ENCODE measurements around the gene SNX21.

SNX21 gene

DNA sequence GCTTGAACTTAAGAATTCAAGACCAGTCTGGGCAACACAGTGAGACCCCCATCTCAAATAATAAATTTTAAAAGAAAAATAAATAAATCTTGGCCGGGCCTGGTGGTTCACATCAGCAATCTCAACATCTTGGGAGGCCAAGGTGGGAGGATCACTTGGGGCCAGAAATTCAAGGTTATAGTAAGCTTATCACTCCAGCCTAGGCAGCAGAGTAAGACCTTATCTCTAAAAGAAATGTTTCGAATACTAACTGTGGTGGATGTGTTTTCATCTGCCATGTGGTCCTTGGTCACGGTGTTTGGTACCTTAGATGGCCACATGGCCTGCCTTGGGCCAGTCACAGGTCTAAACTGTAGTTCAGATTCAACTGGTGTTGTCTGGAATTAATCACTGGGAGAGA is 15.4 kb upstream of the SNX21 start:
- Histone ChIP-seq H2BK120ac (ENCODE audit: low read depth, low read length) (no peak overlapping the region), H2BK15ac (ENCODE audit: low read depth, poor library complexity, severe bottlenecking) (no peak overlapping the region), H3K14ac (ENCODE audit: low read length in 2 of 2) (no peak overlapping the region), H3K18ac (ENCODE audit: low read depth in 1 of 2, low read length in 2 of 2) (no peak overlapping the region), H3K4me3 (ENCODE audit: insufficient read depth in 1 of 2, low read depth in 1 of 2, low read length in 2 of 2) (no peak overlapping the region), H3K23ac (ENCODE audit: low read length in 2 of 2) (no peak overlapping the region), H3K36me3 (ENCODE audit: control insufficient read depth in 1 of 2, insufficient read depth in 2 of 2, low read depth in 1 of 2, low read length in 2 of 2) (no peaks in the 10 kb centered on the region), H3K27me3 (ENCODE audit: control insufficient read depth in 1 of 2, insufficient read depth in 1 of 2, low read length in 2 of 2) (peaks cover 5 to 13% of the 10 kb centered on the region in 2 experiments), H2AK5ac (ENCODE audit: low read length, severe bottlenecking) (peak overlapping the region; percentile 90), H3K9ac (ENCODE audit: low read length) (no peak overlapping the region), H4K91ac (ENCODE audit: low read length) (no peak overlapping the region), H3K79me1 (replicated peaks; ENCODE audit: low read length, poor library complexity, severe bottlenecking) (peaks cover 14% of the 10 kb centered on the region), H3K4me2 (ENCODE audit: low read length, poor library complexity, severe bottlenecking) (no peak overlapping the region), H2AFZ (ENCODE audit: low read depth, low read length) (no peak overlapping the region), H3K4me1 (ENCODE audit: control insufficient read depth, insufficient read depth, low read depth, low read length) (peaks cover 16% of the 10 kb centered on the region), H3K4ac (ENCODE audit: low read depth in 1 of 2, low read length in 2 of 2) (no peak overlapping the region), H2BK12ac (ENCODE audit: low read length in 2 of 2) (no peak overlapping the region), H2BK5ac (ENCODE audit: low read depth, low read length, poor library complexity, severe bottlenecking) (no peak overlapping the region), H3K27ac (ENCODE audit: low read length, poor library complexity, severe bottlenecking) (peak overlapping the region; percentile 81), H3K9me3 (ENCODE audit: control insufficient read depth, low read length) (no peaks in the 10 kb centered on the region), H4K8ac (ENCODE audit: low read length) (no peak overlapping the region)
- 81% methylated on average over 3 of the region's 3 CpGs for WGBS
- no peak for DNase-seq

DNA sequence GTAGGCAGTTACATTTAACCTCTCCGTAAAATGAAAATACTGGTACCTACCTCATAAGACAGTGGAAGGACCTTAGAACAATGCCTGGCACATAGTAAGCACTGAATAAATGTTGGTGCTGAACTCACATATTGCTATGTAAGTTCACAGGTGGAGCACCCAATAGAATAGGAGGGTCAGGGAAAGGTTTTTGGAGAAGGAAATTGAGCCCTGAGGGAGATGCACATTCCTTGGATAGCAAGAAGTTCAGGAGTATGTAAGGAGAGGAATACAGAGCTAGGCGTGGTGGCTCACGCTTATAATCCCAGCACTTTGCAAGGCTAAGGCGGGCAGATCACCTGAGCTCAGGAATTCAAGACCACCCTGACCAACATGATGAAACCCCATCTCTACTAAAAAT is 14.1 kb upstream of the SNX21 start:
- H3K23ac ChIP-seq (ENCODE audit: low read length in 2 of 2), result no peak overlapping the region
- H2BK120ac ChIP-seq (ENCODE audit: low read depth, low read length), result no peak overlapping the region
- no peak overlapping the region for H3K14ac ChIP-seq (ENCODE audit: low read length in 2 of 2)
- no peak overlapping the region for H3K18ac ChIP-seq (ENCODE audit: low read depth in 1 of 2, low read length in 2 of 2)
- no peak overlapping the region for H4K91ac ChIP-seq (ENCODE audit: low read length)
- no peak overlapping the region for H3K4ac ChIP-seq (ENCODE audit: low read depth in 1 of 2, low read length in 2 of 2)
- peaks cover 23% of the 10 kb centered on the region for H3K4me1 ChIP-seq (ENCODE audit: control insufficient read depth, insufficient read depth, low read depth, low read length)
- H2BK12ac ChIP-seq (ENCODE audit: low read length in 2 of 2), result peak overlapping the region in 1 of 2 experiments; percentile 19
- H2BK15ac ChIP-seq (ENCODE audit: low read depth, poor library complexity, severe bottlenecking), result no peak overlapping the region
- no peak overlapping the region for H3K9ac ChIP-seq (ENCODE audit: low read length)
- no peak overlapping the region for H3K4me3 ChIP-seq (ENCODE audit: insufficient read depth in 1 of 2, low read depth in 1 of 2, low read length in 2 of 2)
- no peaks in the 10 kb centered on the region for H3K36me3 ChIP-seq (ENCODE audit: control insufficient read depth in 1 of 2, insufficient read depth in 2 of 2, low read depth in 1 of 2, low read length in 2 of 2)
- no peak overlapping the region for H2BK5ac ChIP-seq (ENCODE audit: low read depth, low read length, poor library complexity, severe bottlenecking)
- H3K27ac ChIP-seq (ENCODE audit: low read length, poor library complexity, severe bottlenecking), result no peak overlapping the region
- peaks cover 15 to 16% of the 10 kb centered on the region in 2 experiments for H3K27me3 ChIP-seq (ENCODE audit: control insufficient read depth in 1 of 2, insufficient read depth in 1 of 2, low read length in 2 of 2)
- H2AFZ ChIP-seq (ENCODE audit: low read depth, low read length), result no peak overlapping the region
- H3K4me2 ChIP-seq (ENCODE audit: low read length, poor library complexity, severe bottlenecking), result no peak overlapping the region
- H4K8ac ChIP-seq (ENCODE audit: low read length), result no peak overlapping the region
- peaks cover 12% of the 10 kb centered on the region for H3K79me1 ChIP-seq (replicated peaks; ENCODE audit: low read length, poor library complexity, severe bottlenecking)
- H2AK5ac ChIP-seq (ENCODE audit: low read length, severe bottlenecking), result peak overlapping the region; percentile 58
- DNase-seq, result no peak
- H3K9me3 ChIP-seq (ENCODE audit: control insufficient read depth, low read length), result no peaks in the 10 kb centered on the region
- WGBS, result 100% methylated on average over 4 of the region's 4 CpGs

DNA sequence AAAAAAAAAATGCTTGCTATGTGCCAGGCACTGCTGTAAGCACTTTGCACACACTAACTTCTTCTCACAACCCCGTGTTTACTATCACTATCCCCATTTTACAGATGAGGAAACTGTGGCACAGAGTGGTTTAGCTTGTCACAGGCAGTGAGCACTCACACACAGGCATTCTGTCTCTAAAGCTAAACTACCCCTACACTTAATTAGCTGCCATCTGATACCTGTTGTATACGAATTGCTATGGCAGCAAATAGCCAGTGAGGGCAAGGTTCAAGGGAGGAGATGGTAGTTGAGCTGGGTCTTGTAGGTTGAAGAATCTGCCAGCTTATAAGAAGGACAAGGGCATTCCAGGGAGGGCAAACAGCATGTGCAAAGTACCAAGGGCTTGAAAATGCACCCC is 11.7 kb upstream of the SNX21 start:
- H3K79me1 ChIP-seq (replicated peaks; ENCODE audit: low read length, poor library complexity, severe bottlenecking), result peaks cover 3% of the 10 kb centered on the region
- no peak overlapping the region for H3K14ac ChIP-seq (ENCODE audit: low read length in 2 of 2)
- H3K36me3 ChIP-seq (ENCODE audit: control insufficient read depth in 1 of 2, insufficient read depth in 2 of 2, low read depth in 1 of 2, low read length in 2 of 2), result no peaks in the 10 kb centered on the region
- H4K91ac ChIP-seq (ENCODE audit: low read length), result no peak overlapping the region
- peaks cover 30% of the 10 kb centered on the region for H3K4me1 ChIP-seq (ENCODE audit: control insufficient read depth, insufficient read depth, low read depth, low read length)
- H4K8ac ChIP-seq (ENCODE audit: low read length), result no peak overlapping the region
- peak overlapping the region; percentile 32 for H2AK5ac ChIP-seq (ENCODE audit: low read length, severe bottlenecking)
- no peak overlapping the region for H3K23ac ChIP-seq (ENCODE audit: low read length in 2 of 2)
- H3K9ac ChIP-seq (ENCODE audit: low read length), result no peak overlapping the region
- H2BK12ac ChIP-seq (ENCODE audit: low read length in 2 of 2), result no peak overlapping the region
- no peak overlapping the region for H2AFZ ChIP-seq (ENCODE audit: low read depth, low read length)
- no peak overlapping the region for H2BK120ac ChIP-seq (ENCODE audit: low read depth, low read length)
- DNase-seq, result no peak
- no peak overlapping the region for H3K18ac ChIP-seq (ENCODE audit: low read depth in 1 of 2, low read length in 2 of 2)
- WGBS, result 71% methylated on average over 2 of the region's 2 CpGs
- H3K27me3 ChIP-seq (ENCODE audit: control insufficient read depth in 1 of 2, insufficient read depth in 1 of 2, low read length in 2 of 2), result peaks cover 15 to 16% of the 10 kb centered on the region in 2 experiments
- no peak overlapping the region for H2BK5ac ChIP-seq (ENCODE audit: low read depth, low read length, poor library complexity, severe bottlenecking)
- H3K27ac ChIP-seq (ENCODE audit: low read length, poor library complexity, severe bottlenecking), result no peak overlapping the region
- no peaks in the 10 kb centered on the region for H3K9me3 ChIP-seq (ENCODE audit: control insufficient read depth, low read length)
- H2BK15ac ChIP-seq (ENCODE audit: low read depth, poor library complexity, severe bottlenecking), result no peak overlapping the region
- H3K4me3 ChIP-seq (ENCODE audit: insufficient read depth in 1 of 2, low read depth in 1 of 2, low read length in 2 of 2), result no peak overlapping the region
- H3K4ac ChIP-seq (ENCODE audit: low read depth in 1 of 2, low read length in 2 of 2), result peak overlapping the region in 1 of 2 experiments; percentile 26
- H3K4me2 ChIP-seq (ENCODE audit: low read length, poor library complexity, severe bottlenecking), result no peak overlapping the region

DNA sequence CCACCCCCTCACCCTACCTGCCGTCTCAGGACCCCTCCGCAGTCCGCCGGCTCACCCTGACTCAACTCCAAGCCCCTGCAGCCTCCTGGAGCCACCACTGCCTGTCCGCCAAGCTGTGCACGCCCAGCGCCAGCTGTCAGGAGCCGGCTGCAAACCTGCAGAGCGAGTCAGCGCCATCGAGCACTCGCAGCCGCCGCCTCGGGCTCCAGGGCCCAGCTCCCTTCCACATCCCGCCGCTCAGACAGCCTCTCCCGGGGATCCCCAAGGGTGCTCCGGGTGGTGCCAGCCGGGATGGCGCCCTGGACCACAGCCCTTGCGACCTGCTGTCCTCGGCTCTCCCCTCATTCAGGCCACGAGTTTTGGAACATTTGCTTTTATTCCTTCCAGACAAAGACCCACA is 10.7 kb upstream of the SNX21 start:
- H3K79me1 ChIP-seq (replicated peaks; ENCODE audit: low read length, poor library complexity, severe bottlenecking), result no peaks in the 10 kb centered on the region
- H3K18ac ChIP-seq (ENCODE audit: low read depth in 1 of 2, low read length in 2 of 2), result peak overlapping the region in 1 of 2 experiments; percentile 15
- H3K23ac ChIP-seq (ENCODE audit: low read length in 2 of 2), result no peak overlapping the region
- H2AK5ac ChIP-seq (ENCODE audit: low read length, severe bottlenecking), result no peak overlapping the region
- 41% methylated on average over 22 of the region's 24 CpGs for WGBS
- H3K36me3 ChIP-seq (ENCODE audit: control insufficient read depth in 1 of 2, insufficient read depth in 2 of 2, low read depth in 1 of 2, low read length in 2 of 2), result no peaks in the 10 kb centered on the region
- DNase-seq, result peak; percentile 40
- H2BK12ac ChIP-seq (ENCODE audit: low read length in 2 of 2), result no peak overlapping the region
- peaks cover 15 to 16% of the 10 kb centered on the region in 2 experiments for H3K27me3 ChIP-seq (ENCODE audit: control insufficient read depth in 1 of 2, insufficient read depth in 1 of 2, low read length in 2 of 2)
- no peak overlapping the region for H2BK5ac ChIP-seq (ENCODE audit: low read depth, low read length, poor library complexity, severe bottlenecking)
- H2AFZ ChIP-seq (ENCODE audit: low read depth, low read length), result no peak overlapping the region
- no peak overlapping the region for H2BK120ac ChIP-seq (ENCODE audit: low read depth, low read length)
- H3K9ac ChIP-seq (ENCODE audit: low read length), result no peak overlapping the region
- peaks cover 25% of the 10 kb centered on the region for H3K4me1 ChIP-seq (ENCODE audit: control insufficient read depth, insufficient read depth, low read depth, low read length)
- H3K4ac ChIP-seq (ENCODE audit: low read depth in 1 of 2, low read length in 2 of 2), result no peak overlapping the region
- no peak overlapping the region for H3K27ac ChIP-seq (ENCODE audit: low read length, poor library complexity, severe bottlenecking)
- H2BK15ac ChIP-seq (ENCODE audit: low read depth, poor library complexity, severe bottlenecking), result no peak overlapping the region
- no peak overlapping the region for H4K8ac ChIP-seq (ENCODE audit: low read length)
- no peak overlapping the region for H4K91ac ChIP-seq (ENCODE audit: low read length)
- no peaks in the 10 kb centered on the region for H3K9me3 ChIP-seq (ENCODE audit: control insufficient read depth, low read length)
- peak overlapping the region; percentile 24 for H3K4me2 ChIP-seq (ENCODE audit: low read length, poor library complexity, severe bottlenecking)
- H3K14ac ChIP-seq (ENCODE audit: low read length in 2 of 2), result no peak overlapping the region
- peak overlapping the region in 1 of 2 experiments; percentile 7 for H3K4me3 ChIP-seq (ENCODE audit: insufficient read depth in 1 of 2, low read depth in 1 of 2, low read length in 2 of 2)

All from mesenchymal stem cell (in vitro differentiated cells and primary cell).